ENCODE data around the gene CDKAL1. TPM values are rescaled to one million over a fixed set of nuclear protein-coding genes. Genes with fewer than 3 reads are reported as not detected.

The CDKAL1 gene
- total and polyA plus RNA-seq, 2 of the 13 experiments (the other 11 are each of a cell fraction or from before 2014, with no cell fraction given) = 9.5 to 27.7 TPM

GRCh38 chr6:21208081-21208795 lies 674.0 kb downstream of the CDKAL1 start (continued):
- no peak for TF ChIP-seq ZBTB49 (CRISPR knock-in tag; IDR thresholded peaks at IDR 0.05; ENCODE audit: borderline replicate concordance)
- TF ChIP-seq ZNF496 (CRISPR knock-in tag; IDR thresholded peaks at IDR 0.05; ENCODE audit: insufficient replicate concordance) = no peak
- TF ChIP-seq MEIS1 (CRISPR knock-in tag; IDR thresholded peaks at IDR 0.05; ENCODE audit: borderline replicate concordance) = no peak
- TF ChIP-seq KMT2A (CRISPR knock-in tag; IDR thresholded peaks at IDR 0.05) = no peak
- TF ChIP-seq ZSCAN21 (CRISPR knock-in tag; IDR thresholded peaks at IDR 0.05; ENCODE audit: borderline replicate concordance) = no peak
- no peak for TF ChIP-seq NFE2L1 (CRISPR knock-in tag; IDR thresholded peaks at IDR 0.05; ENCODE audit: borderline replicate concordance)
- TF ChIP-seq ZNF326 (CRISPR knock-in tag; IDR thresholded peaks at IDR 0.05; ENCODE audit: borderline replicate concordance) = no peak
- TF ChIP-seq BCL6 (CRISPR knock-in tag; IDR thresholded peaks at IDR 0.05) = no peak; the same call in 1 of the 2 replicates
- TF ChIP-seq ZNF713 (CRISPR knock-in tag; IDR thresholded peaks at IDR 0.05) = no peak
- TF ChIP-seq ZNF570 (CRISPR knock-in tag; IDR thresholded peaks at IDR 0.05; ENCODE audit: borderline replicate concordance) = no peak
- no peak for TF ChIP-seq SRSF4 (IDR thresholded peaks at IDR 0.05; ENCODE audit: low read depth, low read length, poor library complexity, severe bottlenecking)
- peak; percentile 52 for TF ChIP-seq FOXP4 (CRISPR knock-in tag; IDR thresholded peaks at IDR 0.05)
- TF ChIP-seq KLF6 (CRISPR knock-in tag; IDR thresholded peaks at IDR 0.05) = no peak
- no peak for TF ChIP-seq KMT2B (CRISPR knock-in tag; IDR thresholded peaks at IDR 0.05)
- TF ChIP-seq RBM22 (optimal IDR thresholded peaks at IDR 0.05; ENCODE audit: low read length) = no peak
- TF ChIP-seq KLF15 (CRISPR knock-in tag; IDR thresholded peaks at IDR 0.05; ENCODE audit: borderline replicate concordance) = no peak
- TF ChIP-seq BATF2 (CRISPR knock-in tag; IDR thresholded peaks at IDR 0.05) = no peak
- no peak for TF ChIP-seq PRPF4 (IDR thresholded peaks at IDR 0.05; ENCODE audit: low read depth, low read length, poor library complexity, severe bottlenecking)
- no peak for TF ChIP-seq MXI1 (IDR thresholded peaks at IDR 0.05; ENCODE audit: borderline replicate concordance, low read depth, low read length)
- no peak for TF ChIP-seq ZNF576 (CRISPR knock-in tag; IDR thresholded peaks at IDR 0.05)
